Spinal cord (tissue), 10 donors: ENCODE data around the gene MST1. TPM values are rescaled to one million over a fixed set of nuclear protein-coding genes. Genes with fewer than 3 reads are reported as not detected.

Source experiments
- DNase-seq, 6 donors: peaks; one replicate each; pipeline versions ENCODE4 v3.0.0 to v3.0.0-alpha.2; 2013 to 2015; ENCODE audit warnings: low spot score in 6 of 6, low read depth in 4 of 6
- H3K27ac ChIP-seq: one replicate; pipeline ENCODE4 v1.5.1; 2013; ENCODE audit warnings: low read depth, low read length, control low read depth
- H3K27me3 ChIP-seq: one replicate; pipeline ENCODE4 v1.6.1; 2013; ENCODE audit warnings: low read length; ENCODE audit not compliant: control insufficient read depth, insufficient read depth
- H3K36me3 ChIP-seq: one replicate; pipeline ENCODE4 v1.6.1; 2013; ENCODE audit warnings: low read length; ENCODE audit not compliant: control insufficient read depth, insufficient read depth
- H3K4me1 ChIP-seq: one replicate; pipeline ENCODE4 v1.6.1; 2013; ENCODE audit warnings: low read length; ENCODE audit not compliant: control insufficient read depth, insufficient read depth
- H3K4me3 ChIP-seq: one replicate; pipeline ENCODE4 v1.5.1; 2013; ENCODE audit warnings: low read depth, low read length, control low read depth
- H3K9me3 ChIP-seq: one replicate; pipeline ENCODE4 v1.6.1; 2013; ENCODE audit warnings: low read length; ENCODE audit not compliant: control insufficient read depth, insufficient read depth
- WGBS: methylation state at CpG from one replicate; pipeline ENCODE4 v1.1.5; 2013; ENCODE audit warnings: missing lambda C conversion rate; ENCODE audit not compliant: insufficient coverage; 5-methylcytosine and 5-hydroxymethylcytosine counted together
- long read RNA-seq, 4 donors: transcript quantifications; one replicate each; lab custom pipeline, GENCODE V29; 2026
- polyA plus RNA-seq, 2 donors: library from polyadenylated mRNA; unstranded; fragments of 120-200 nt; gene quantifications; one replicate each; pipeline ENCODE4 v1.2.1, GENCODE V29; 2013; ENCODE audit not compliant: insufficient read length in 2 of 2
- total RNA-seq, 2 donors: library from RNA; depleted of rRNA in 1 of 2; stranded (reverse); fragments of 120-200 nt in 1 of 2; fragments of >200 nt in 1 of 2; gene quantifications; one replicate each; pipeline versions ENCODE4 v1.2.3 to v1.2.4, GENCODE V29; 2013 to 2014
- donor health status: healthy.

Gene MST1
- 10 to 100 TPM; 10.7 to 31.6 TPM for total RNA-seq
- 10 to 100 TPM; 56.5 to 62.6 TPM for polyA plus RNA-seq
- long read RNA-seq, donor 1, partial matches to known transcripts: 5 of 5 reads
- long read RNA-seq, donor 1, other reads (novel, unspliced or antisense): 0 of 5 reads
- long read RNA-seq, donor 2: 0 reads
- long read RNA-seq, donor 3: 0 reads
- long read RNA-seq, donor 4, partial matches to known transcripts: 0 of 2 reads
- long read RNA-seq, donor 4, other reads (novel, unspliced or antisense): 0 of 2 reads

DNA sequence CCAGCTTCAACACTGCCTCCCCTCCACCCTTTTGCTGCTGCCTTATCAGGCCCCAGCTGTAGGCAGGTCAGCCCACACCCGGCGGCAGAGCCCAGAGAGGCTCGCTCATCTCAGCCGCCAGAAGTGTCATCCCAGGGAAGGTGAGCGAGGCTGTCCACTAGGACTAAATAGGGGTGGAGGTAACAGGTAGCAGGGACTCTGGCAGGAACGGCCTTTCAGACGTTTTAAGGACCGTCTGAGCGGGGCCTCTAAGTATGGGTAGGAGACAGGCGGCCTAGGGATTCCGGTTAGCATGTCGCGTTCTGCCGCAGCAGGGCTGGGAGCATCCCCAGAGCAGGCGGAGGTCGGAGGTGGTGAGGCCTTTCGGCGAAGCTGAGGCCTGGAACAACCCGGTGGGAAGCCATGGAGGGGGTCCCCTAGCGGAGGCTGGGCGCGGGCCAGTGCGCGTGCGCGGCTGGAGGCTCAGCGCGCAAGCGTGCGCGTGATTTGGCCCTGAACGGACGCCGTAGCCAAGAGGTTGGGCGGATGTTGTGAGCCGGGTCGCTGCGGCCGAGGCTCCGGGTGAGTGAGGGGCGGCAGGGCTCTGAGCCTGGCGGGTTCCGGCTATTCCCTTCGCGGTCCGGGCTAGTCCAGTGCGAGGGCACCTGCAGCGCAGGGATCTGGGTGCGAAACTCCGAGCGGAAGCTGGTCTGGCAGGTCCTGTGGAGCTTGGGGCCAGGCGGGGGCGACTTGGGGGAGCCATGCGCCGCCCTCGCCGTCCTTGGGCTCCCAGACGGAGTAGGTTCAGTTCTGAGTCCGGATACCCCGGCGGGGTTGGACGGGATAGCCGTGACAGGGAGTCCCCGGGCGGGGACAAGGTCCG lies at the start of gene MST1, which contains the start of gene RNF123:
MST1 (minus strand) TSS at position 429 of the 862 bp plus-strand sequence. CDS start 783 bp downstream, outside the sequence.
RNF123 (plus strand) TSS at position 512 of the 862 bp plus-strand sequence. CDS start 1,609 bp downstream, outside the sequence.
- Histone ChIP-seq H3K4me1 (peaks cover 51% of the 10 kb centered on the region), H3K36me3 (peaks cover 12% of the 10 kb centered on the region), H3K27me3 (no peaks in the 10 kb centered on the region), H3K9me3 (no peaks in the 10 kb centered on the region), H3K27ac (peak within 1 kb of the TSS; percentile 75), H3K4me3 (peak within 1 kb of the TSS; percentile 95)
- 2% methylated on average over 63 of the region's 66 CpGs for WGBS
- peak; percentile 86 to 98 (median 90) for DNase-seq

DNA sequence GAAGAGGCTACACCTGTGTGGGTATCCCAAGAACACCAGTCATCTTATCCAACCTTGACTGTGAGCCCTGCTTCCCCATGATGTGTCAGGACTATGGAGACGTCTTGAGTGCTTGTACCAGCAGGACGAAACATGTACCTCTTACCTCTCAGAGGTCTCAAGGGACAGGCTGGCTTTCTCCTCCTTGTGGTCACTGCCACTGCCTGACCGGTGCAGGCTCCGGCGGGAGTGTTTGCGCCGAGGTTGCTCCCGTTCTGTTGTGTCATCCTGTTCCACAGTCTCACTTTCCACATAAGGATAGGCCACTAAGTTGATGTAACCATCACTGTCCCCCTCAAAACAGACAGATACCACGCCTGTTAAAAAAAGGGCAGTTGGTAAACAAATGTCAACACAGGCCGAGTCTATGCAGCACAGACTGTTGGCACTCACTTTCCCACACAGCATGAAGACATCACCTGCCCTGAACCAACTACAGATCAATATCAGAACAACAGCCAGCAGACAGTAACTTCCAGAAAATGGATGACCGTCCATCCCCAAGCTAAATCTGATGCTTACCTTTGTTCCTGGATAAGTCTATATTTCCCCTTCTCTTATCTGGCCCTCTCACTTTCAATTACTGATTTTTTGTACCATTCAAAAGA lies 48.9 kb upstream of the MST1 start:
- Histone ChIP-seq H3K27me3 (no peaks in the 10 kb centered on the region), H3K4me3 (no peak overlapping the region), H3K9me3 (no peaks in the 10 kb centered on the region), H3K4me1 (no peaks in the 10 kb centered on the region), H3K36me3 (peaks cover 41% of the 10 kb centered on the region), H3K27ac (no peak overlapping the region)
- DNase-seq: no peak
- 98% methylated on average over 11 of the region's 11 CpGs for WGBS

DNA sequence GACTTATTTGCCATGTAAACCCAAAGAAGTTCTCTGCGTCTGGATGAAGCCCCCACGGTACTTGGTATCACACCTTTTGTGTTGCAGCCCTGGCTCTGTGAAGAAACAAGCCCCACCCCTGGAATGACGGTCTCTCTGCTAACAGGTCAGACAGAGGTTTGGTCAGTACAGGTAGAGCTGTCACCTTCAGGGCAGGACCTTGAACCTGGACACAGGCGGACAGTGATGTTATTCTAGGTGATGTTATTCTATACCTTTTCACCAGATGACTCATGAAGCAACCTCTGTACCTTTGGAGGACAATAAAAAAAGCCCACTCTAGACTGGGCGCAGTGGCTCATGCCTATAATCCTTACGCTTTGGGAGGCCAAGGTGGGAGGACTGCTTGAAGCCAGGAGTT lies 45.5 kb upstream of the MST1 start:
- peaks cover 63% of the 10 kb centered on the region for H3K36me3 ChIP-seq
- H3K4me1 ChIP-seq: no peaks in the 10 kb centered on the region
- 92% methylated on average over 4 of the region's 6 CpGs for WGBS
- H3K27ac ChIP-seq: no peak overlapping the region
- no peak for DNase-seq
- H3K27me3 ChIP-seq: no peaks in the 10 kb centered on the region
- no peak overlapping the region for H3K4me3 ChIP-seq
- no peaks in the 10 kb centered on the region for H3K9me3 ChIP-seq

DNA sequence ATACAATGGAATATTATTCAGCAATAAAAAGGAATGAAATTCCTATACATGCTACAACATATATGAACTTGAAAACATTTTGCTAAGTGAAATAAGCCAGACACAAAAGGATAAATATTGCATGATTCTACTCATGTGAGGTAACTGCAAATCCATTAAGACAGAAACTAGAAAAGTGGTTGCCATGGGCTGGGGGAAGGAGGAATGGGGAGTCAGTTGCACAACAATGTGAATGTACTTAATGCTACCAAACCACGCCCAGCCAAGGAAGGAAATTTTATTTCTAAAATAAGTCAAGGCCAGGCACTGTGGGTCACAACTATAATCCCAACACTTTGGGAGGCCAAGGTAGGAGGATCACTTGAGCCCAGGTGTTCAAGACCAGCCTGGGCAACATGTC lies 44.3 kb upstream of the MST1 start:
- Histone ChIP-seq H3K36me3 (peaks cover 72% of the 10 kb centered on the region), H3K27ac (no peak overlapping the region)
- no CpG with 5 or more reads among the region's 1 CpG for WGBS

DNA sequence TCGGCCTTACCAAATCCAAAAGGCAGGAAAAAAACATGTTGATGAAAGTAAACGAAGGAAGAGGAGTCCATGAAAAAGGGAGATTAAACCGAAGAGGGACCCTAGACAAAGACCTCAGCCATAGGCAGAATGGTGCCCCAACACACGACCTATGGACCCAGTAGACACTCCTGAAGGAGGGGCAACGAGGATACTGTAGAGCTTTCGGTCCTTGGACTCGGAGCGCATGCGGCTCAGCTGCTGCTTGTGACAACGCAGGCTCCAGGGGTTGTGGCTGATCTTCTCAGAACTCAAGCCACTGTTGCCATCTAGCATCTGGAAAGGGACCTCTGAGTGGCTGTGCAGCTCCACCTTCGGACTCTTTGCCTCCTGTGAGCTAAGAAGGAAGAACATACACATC lies 43.3 kb upstream of the MST1 start:
- no peak for DNase-seq
- Histone ChIP-seq H3K4me3 (no peak overlapping the region), H3K27ac (no peak overlapping the region), H3K9me3 (no peaks in the 10 kb centered on the region), H3K4me1 (no peaks in the 10 kb centered on the region), H3K27me3 (no peaks in the 10 kb centered on the region), H3K36me3 (peaks cover 70% of the 10 kb centered on the region)
- 96% methylated on average over 11 of the region's 11 CpGs for WGBS

More for the DNA sequence above, 44.3 kb upstream of the MST1 start:
- Histone ChIP-seq H3K9me3 (no peaks in the 10 kb centered on the region), H3K4me3 (no peak overlapping the region), H3K27me3 (no peaks in the 10 kb centered on the region), H3K4me1 (no peaks in the 10 kb centered on the region)
- no peak for DNase-seq

DNA sequence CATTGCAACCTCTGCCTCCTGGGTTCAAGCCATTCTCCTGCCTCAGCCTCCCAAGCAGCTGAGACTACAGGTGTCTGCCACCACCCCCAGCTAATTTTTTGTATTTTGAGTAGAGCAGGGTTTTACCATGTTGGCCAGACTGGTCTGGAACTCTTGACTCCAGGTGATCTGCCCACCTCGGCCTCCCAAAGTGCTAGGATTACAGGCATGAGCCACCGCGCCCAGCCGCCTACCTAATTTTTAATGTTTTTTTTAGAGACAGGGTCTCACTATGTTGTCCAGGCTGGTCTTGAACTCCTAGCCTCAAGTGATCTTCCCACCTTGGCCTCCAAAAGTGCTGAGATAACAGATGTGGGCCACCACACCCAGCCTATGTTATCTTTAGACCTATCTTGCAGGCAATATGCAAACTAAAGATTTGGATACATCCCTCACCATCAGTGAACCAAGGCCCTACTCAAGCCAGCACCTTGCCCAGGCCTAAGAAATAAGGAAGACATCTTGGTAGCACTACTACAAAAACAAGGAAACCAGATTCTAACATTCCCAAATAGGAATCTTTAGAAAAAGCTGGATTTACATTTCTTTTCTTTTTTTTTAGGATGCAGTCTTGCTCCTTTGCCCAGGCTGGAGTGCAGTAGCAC lies 40.8 kb upstream of the MST1 start:
- Histone ChIP-seq H3K27me3 (no peaks in the 10 kb centered on the region), H3K4me1 (peaks cover 6% of the 10 kb centered on the region), H3K9me3 (no peaks in the 10 kb centered on the region), H3K27ac (no peak overlapping the region), H3K36me3 (peaks cover 81% of the 10 kb centered on the region), H3K4me3 (no peak overlapping the region)
- 97% methylated on average over 4 of the region's 4 CpGs for WGBS
- no peak for DNase-seq

DNA sequence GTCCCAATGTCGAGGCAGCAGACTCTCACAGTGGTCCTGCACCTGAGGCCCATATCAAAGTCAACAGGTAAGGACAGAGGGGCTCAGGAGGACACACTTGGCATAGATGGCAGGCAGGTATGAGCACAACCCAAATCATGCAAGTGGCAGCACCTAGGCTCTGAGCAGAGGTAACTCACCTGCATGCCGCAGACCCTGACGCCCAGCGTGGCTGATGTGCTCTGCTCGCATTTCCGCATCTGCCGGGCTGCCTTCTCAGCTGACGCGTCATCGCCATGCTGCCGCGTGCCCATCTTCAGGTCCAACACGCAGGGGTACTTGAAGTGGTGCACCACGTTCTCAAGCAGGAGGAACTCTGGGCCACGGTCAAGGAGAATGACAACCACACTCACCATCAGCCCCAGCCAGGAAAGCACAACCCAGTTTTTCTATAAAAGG lies 38.7 kb upstream of the MST1 start:
- Histone ChIP-seq H3K27me3 (no peaks in the 10 kb centered on the region), H3K4me3 (no peak overlapping the region), H3K36me3 (peaks cover 75% of the 10 kb centered on the region), H3K9me3 (no peaks in the 10 kb centered on the region), H3K4me1 (peaks cover 22% of the 10 kb centered on the region), H3K27ac (no peak overlapping the region)
- DNase-seq: no peak
- 96% methylated on average over 13 of the region's 15 CpGs for WGBS

DNA sequence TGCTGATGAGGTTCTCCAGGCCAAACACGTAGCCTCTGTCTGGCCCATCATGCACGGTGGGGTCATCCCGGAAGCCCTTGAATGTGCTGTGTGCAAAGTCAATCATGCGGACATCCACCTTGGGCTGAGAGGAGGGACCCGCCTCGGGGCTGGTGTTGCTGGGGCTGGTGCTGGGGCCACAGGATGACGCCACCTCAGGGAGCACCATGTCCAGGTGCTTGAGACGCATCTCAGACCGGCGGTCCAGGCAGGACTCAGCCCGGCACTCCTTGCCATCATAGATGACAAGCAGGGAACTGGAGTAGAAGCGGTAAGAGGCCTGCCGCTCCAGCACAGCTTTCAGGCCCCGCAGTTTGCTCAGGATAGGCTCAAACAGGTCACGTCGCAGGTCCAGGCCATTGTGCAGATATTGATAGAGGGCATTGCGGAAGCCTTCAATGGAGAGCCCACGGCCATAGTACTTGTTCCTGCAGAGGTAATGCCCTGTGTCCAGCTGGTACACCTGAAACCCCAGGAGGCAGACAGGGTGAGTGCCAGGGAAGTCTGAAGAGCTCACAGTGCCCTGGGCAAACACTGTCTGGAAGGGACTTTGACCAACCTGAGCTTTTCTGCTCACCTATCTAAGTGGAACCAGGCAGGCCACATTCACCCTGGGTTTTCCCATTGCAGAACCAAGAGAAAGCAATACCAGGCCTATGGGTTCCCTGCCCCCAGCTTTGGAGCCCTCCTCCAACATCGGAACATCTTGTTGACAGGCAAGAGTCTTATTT lies 38.1 kb upstream of the MST1 start:
- H3K9me3 ChIP-seq: no peaks in the 10 kb centered on the region
- peaks cover 28% of the 10 kb centered on the region for H3K4me1 ChIP-seq
- 95% methylated on average over 19 of the region's 19 CpGs for WGBS
- H3K36me3 ChIP-seq: peaks cover 76% of the 10 kb centered on the region
- no peak overlapping the region for H3K4me3 ChIP-seq
- no peak for DNase-seq
- no peak overlapping the region for H3K27ac ChIP-seq
- no peaks in the 10 kb centered on the region for H3K27me3 ChIP-seq
